HCT116 (cell line): ENCODE results near the gene TMEM260. TPM values are rescaled to one million over a fixed set of nuclear protein-coding genes. Genes with fewer than 3 reads are reported as not detected.

ENCODE experiments used
- ATAC-seq: fragments of 200-7000 bp; cut with Tn5 transposase; 2 replicates; pipeline ENCODE4 v1.9.1; 2020; ENCODE audit warnings: mild to moderate bottlenecking, moderate library complexity
- BruUV-seq: library from RNA; stranded (reverse); fragments of 400-500 nt; replicated peaks from 2 replicates; lab custom pipeline; 2021; lab: Mats Ljungman, UMichigan
- CTCF ChIA-PET: fragments of 300-600 bp; sonication (Branson Sonifier 250); formaldehyde crosslinking; loops from one replicate; lab custom pipeline; 2021; ENCODE audit warnings: antibody characterized with exemption; lab: Charles Lee
- POLR2A ChIA-PET: fragments of 300-600, 350-600 bp; sonication (Branson Sonifier 250); formaldehyde crosslinking; loops from one replicate; lab custom pipeline; 2021; ENCODE audit warnings: antibody characterized with exemption; lab: Charles Lee
- RAD21 ChIA-PET, 2 experiments: fragments of 300-600 bp; sonication (Branson Sonifier 250); formaldehyde crosslinking; loops; one replicate each; lab custom pipeline; 2023; ENCODE audit warnings: low total read pairs in 2 of 2; ENCODE audit not compliant: uncharacterized antibody in 2 of 2, unreplicated experiment in 2 of 2, low non-redundant PET in 1 of 2; lab: Charles Lee
- DNase-seq: peaks from one replicate; pipeline ENCODE4 v3.0.0-alpha.2; 2010; ENCODE audit warnings: low read depth, low spot score
- H2AFZ ChIP-seq: fragments of 200-600 bp; shearing (Covaris generic), sonication (generic); 2 replicates; pipeline ENCODE4 v1.6.1; 2017; ENCODE audit warnings: low read depth, mixed run types, mixed read lengths, antibody characterized with exemption, low read length; ENCODE audit not compliant: poor library complexity, severe bottlenecking
- H3K27ac ChIP-seq: 2 replicates; pipeline ENCODE4 v1.5.1; 2012; ENCODE audit warnings: low read depth, low read length
- H3K27me3 ChIP-seq: fragments of 200-600 bp; sonication (generic); 2 replicates; pipeline ENCODE4 v1.6.1; 2016; ENCODE audit warnings: mixed run types, low read length, mixed read lengths; ENCODE audit not compliant: insufficient read depth
- H3K36me3 ChIP-seq, 2 experiments: fragments of 200-500 bp in 1 of 2; fragments of 200-600 bp in 1 of 2; sonication (Bioruptor generic) in 1 of 2; sonication (generic) in 1 of 2; 2 replicates each; pipeline versions ENCODE4 v1.5.1 to v1.6.1; 2014 to 2016; ENCODE audit warnings: low read length in 2 of 2, inconsistent platforms in 1 of 2, mixed read lengths in 1 of 2, mixed run types in 1 of 2; ENCODE audit not compliant: insufficient read depth in 2 of 2, control insufficient read depth in 1 of 2
- H3K4me1 ChIP-seq, 2 experiments: fragments of 200-600 bp in 1 of 2; sonication (generic) in 1 of 2; 2 replicates each; pipeline versions ENCODE4 v1.5.1 to v1.6.1; 2012 to 2017; ENCODE audit warnings: low read length in 2 of 2, inconsistent platforms in 1 of 2, mild to moderate bottlenecking in 1 of 2, mixed read lengths in 1 of 2, mixed run types in 1 of 2, moderate library complexity in 1 of 2; ENCODE audit not compliant: insufficient read depth in 2 of 2, control insufficient read depth in 1 of 2
- H3K4me2 ChIP-seq: fragments of 200-600 bp; sonication (generic); 2 replicates; pipeline ENCODE4 v1.6.1; 2017; ENCODE audit warnings: mixed run types, low read length, mixed read lengths
- H3K4me3 ChIP-seq, 2 experiments: fragments of 200-600 bp in 1 of 2; sonication (generic) in 1 of 2; replicated peaks in 1 of 2; 2 replicates each; pipeline ENCODE4 v1.5.1; 2011 to 2016; ENCODE audit warnings: low read length in 2 of 2, control low read depth in 1 of 2, low read depth in 1 of 2, mild to moderate bottlenecking in 1 of 2, mixed read lengths in 1 of 2, mixed run types in 1 of 2
- H3K79me2 ChIP-seq: fragments of 200-600 bp; sonication (generic); 2 replicates; pipeline ENCODE4 v1.6.1; 2017; ENCODE audit warnings: mild to moderate bottlenecking, mixed run types, low read length, moderate library complexity, mixed read lengths; ENCODE audit not compliant: insufficient read depth
- H3K9ac ChIP-seq: fragments of 200-600 bp; sonication (generic); 2 replicates; pipeline ENCODE4 v1.6.1; 2016; ENCODE audit warnings: low read length, mixed read lengths
- H3K9me2 ChIP-seq: fragments of 200-600 bp; sonication (generic), shearing (Covaris generic); 2 replicates; pipeline ENCODE4 v1.6.1; 2017; ENCODE audit warnings: mixed run types, mild to moderate bottlenecking, moderate library complexity; ENCODE audit not compliant: insufficient read depth
- H3K9me3 ChIP-seq, 2 experiments: fragments of 200-500 bp in 1 of 2; fragments of 200-600 bp in 1 of 2; sonication (Bioruptor generic) in 1 of 2; sonication (generic) in 1 of 2; 2 replicates each; pipeline ENCODE4 v1.6.1; 2014 to 2017; ENCODE audit warnings: low read length in 2 of 2, mixed read lengths in 2 of 2, inconsistent platforms in 1 of 2, low read depth in 1 of 2, mild to moderate bottlenecking in 1 of 2, mixed run types in 1 of 2, moderate library complexity in 1 of 2; ENCODE audit not compliant: control insufficient read depth in 1 of 2, insufficient read depth in 1 of 2
- H4K20me1 ChIP-seq: fragments of 200-600 bp; sonication (generic), shearing (Covaris generic); 2 replicates; pipeline ENCODE4 v1.6.1; 2017; ENCODE audit warnings: mixed run types, mild to moderate bottlenecking, moderate library complexity; ENCODE audit not compliant: insufficient read depth
- ATF3 ChIP-seq: IDR thresholded peaks from 2 replicates; pipeline ENCODE4 v1.6.1; 2012
- CEBPB ChIP-seq: IDR thresholded peaks from 2 replicates; pipeline ENCODE4 v1.6.1; 2012; ENCODE audit warnings: low read depth
- EGR1 ChIP-seq: IDR thresholded peaks from 2 replicates; pipeline ENCODE4 v1.6.1; 2012; ENCODE audit warnings: low read depth
- EZH2 ChIP-seq: fragments of 200-600 bp; sonication (generic); IDR thresholded peaks from 2 replicates; pipeline ENCODE4 v1.6.1; 2017; ENCODE audit warnings: antibody characterized with exemption, mixed run types
- FOSL1 ChIP-seq: IDR thresholded peaks from 2 replicates; pipeline ENCODE4 v1.6.1; 2012; ENCODE audit warnings: low read depth
- JUND ChIP-seq: IDR thresholded peaks from 2 replicates; pipeline ENCODE4 v1.6.1; 2012
- MAX ChIP-seq: IDR thresholded peaks from 2 replicates; pipeline ENCODE4 v1.6.1; 2012
- RAD21 ChIP-seq: IDR thresholded peaks from 2 replicates; pipeline ENCODE4 v1.6.1; 2012; ENCODE audit warnings: low read depth, mild to moderate bottlenecking
- SIN3A ChIP-seq: IDR thresholded peaks from 2 replicates; pipeline ENCODE4 v1.6.1; 2012; ENCODE audit warnings: low read depth
- SP1 ChIP-seq: IDR thresholded peaks from 2 replicates; pipeline ENCODE4 v1.6.1; 2012; ENCODE audit warnings: low read depth
- SRF ChIP-seq: IDR thresholded peaks from 2 replicates; pipeline ENCODE4 v1.6.1; 2012; ENCODE audit warnings: low read depth
- TCF7L2 ChIP-seq: IDR thresholded peaks from 2 replicates; pipeline ENCODE4 v1.7.0; 2011; ENCODE audit warnings: borderline replicate concordance, inconsistent platforms; ENCODE audit not compliant: insufficient read depth, insufficient read length; ENCODE audit errors: extremely low read depth
- YY1 ChIP-seq: IDR thresholded peaks from 2 replicates; pipeline ENCODE4 v1.6.1; 2011; ENCODE audit warnings: low read length, low read depth, moderate library complexity, mild to moderate bottlenecking; ENCODE audit not compliant: insufficient replicate concordance; ENCODE audit errors: extremely low read depth
- ZBTB33 ChIP-seq: IDR thresholded peaks from 2 replicates; pipeline ENCODE4 v1.6.1; 2011; ENCODE audit warnings: mild to moderate bottlenecking, low read length, moderate library complexity; ENCODE audit not compliant: insufficient replicate concordance; ENCODE audit errors: extremely low read depth
- ZFX ChIP-seq: fragments of 450-650 bp; IDR thresholded peaks from 2 replicates; pipeline ENCODE4 v1.6.1; 2017
- ZNF274 ChIP-seq: fragments of 200-500 bp; sonication (Bioruptor generic); IDR thresholded peaks from 2 replicates; pipeline ENCODE4 v1.6.1; 2014; ENCODE audit warnings: mild to moderate bottlenecking, low read depth, low read length, inconsistent platforms
- intact Hi-C: fragments of 100-400 bp; cut with micrococcal nuclease; formaldehyde crosslinking; loops from 2 replicates; pipeline ENCODE4 v1.10.0; 2022
- total RNA-seq: library from RNA; stranded (reverse); gene quantifications from one replicate; pipeline ENCODE4 v1.2.1, GENCODE V29; 2021; ENCODE audit not compliant: unreplicated experiment

The TMEM260 gene
- total RNA-seq, 1 experiment from 2014 or later, result 12.5 TPM

GRCh38 chr14:56555921-56556570 is 23.6 kb upstream of the TMEM260 start (continued):
- TF ChIP-seq YY1, result no peak

- intact Hi-C loops, result loop anchor here (5.0 to 10.0 kb wide), 3 partner anchors 508 to 736 kb away; no protein-coding TSS in a partner anchor
- Histone ChIP-seq H3K9me2 (no peaks in the 10 kb centered on the region), H2AFZ (no peak overlapping the region), H3K4me2 (no peak overlapping the region), H3K9ac (no peak overlapping the region), H3K79me2 (no peaks in the 10 kb centered on the region), H4K20me1 (no peaks in the 10 kb centered on the region), H3K9me3 (no peaks in the 10 kb centered on the region), H3K4me3 (no peak overlapping the region), H3K27me3 (0 out of 2 replicates have a peak, but pooled peaks cover 9% of the 10 kb centered on the region), H3K4me1 (no peaks in the 10 kb centered on the region), H3K27ac (no peak overlapping the region), H3K36me3 (no peaks in the 10 kb centered on the region)
- BruUV-seq, result no TSS peak
- POLR2A ChIA-PET, result no interaction called here
- RAD21 ChIA-PET, result no interaction called here
- no peak for DNase-seq
- no peak for ATAC-seq
- CTCF ChIA-PET, result interaction anchor here (1.9 kb wide), 1 partner anchor 315 kb away, joined by 6 read pairs; no protein-coding TSS in a partner anchor
- TF ChIP-seq JUND, result no peak
- TF ChIP-seq SP1, result no peak
- TF ChIP-seq SIN3A, result no peak
These were observed 20.4 kb upstream of the TMEM260 start for GRCh38 chr14:56559182-56559581.

- POLR2A ChIA-PET, result no interaction called here
- Histone ChIP-seq H3K4me1 (no peaks in the 10 kb centered on the region), H3K4me2 (no peak overlapping the region), H3K27ac (no peak overlapping the region), H3K4me3 (no peak overlapping the region), H3K9me3 (no peaks in the 10 kb centered on the region), H3K9me2 (no peaks in the 10 kb centered on the region), H3K27me3 (0 out of 2 replicates have a peak, but pooled peaks cover 5% of the 10 kb centered on the region), H2AFZ (no peak overlapping the region), H3K9ac (no peak overlapping the region), H4K20me1 (no peaks in the 10 kb centered on the region), H3K79me2 (no peaks in the 10 kb centered on the region), H3K36me3 (no peaks in the 10 kb centered on the region)
- CTCF ChIA-PET, result no interaction called here
- no peak for TF ChIP-seq ZNF274
- TF ChIP-seq ATF3, result no peak
- no peak for TF ChIP-seq TCF7L2
- TF ChIP-seq ZBTB33, result no peak
- TF ChIP-seq EZH2, result no peak
- TF ChIP-seq FOSL1, result no peak
- TF ChIP-seq JUND, result no peak
- no peak for TF ChIP-seq CEBPB
- TF ChIP-seq EGR1, result no peak
- TF ChIP-seq MAX, result no peak
- no peak for TF ChIP-seq RAD21
- no peak for TF ChIP-seq ZFX
- no peak for TF ChIP-seq YY1
- no peak for TF ChIP-seq SIN3A
- no peak for TF ChIP-seq SRF
- DNase-seq (no peak), ATAC-seq (no peak)
- RAD21 ChIA-PET, result no interaction called here
- intact Hi-C loops, result no loop called here
- BruUV-seq, result no TSS peak
These were observed 18.0 kb upstream of the TMEM260 start for GRCh38 chr14:56561606-56562005.
